HG03457 (cell line): ENCODE results near the gene ENO3.

Experiments used
- ATAC-seq: cut with Tn5 transposase; IDR thresholded peaks from one replicate; pipeline ENCODE4 v1.9.1; 2021; ENCODE audit warnings: moderate number of reproducible peaks; ENCODE audit not compliant: unreplicated experiment

Gene ENO3

DNA sequence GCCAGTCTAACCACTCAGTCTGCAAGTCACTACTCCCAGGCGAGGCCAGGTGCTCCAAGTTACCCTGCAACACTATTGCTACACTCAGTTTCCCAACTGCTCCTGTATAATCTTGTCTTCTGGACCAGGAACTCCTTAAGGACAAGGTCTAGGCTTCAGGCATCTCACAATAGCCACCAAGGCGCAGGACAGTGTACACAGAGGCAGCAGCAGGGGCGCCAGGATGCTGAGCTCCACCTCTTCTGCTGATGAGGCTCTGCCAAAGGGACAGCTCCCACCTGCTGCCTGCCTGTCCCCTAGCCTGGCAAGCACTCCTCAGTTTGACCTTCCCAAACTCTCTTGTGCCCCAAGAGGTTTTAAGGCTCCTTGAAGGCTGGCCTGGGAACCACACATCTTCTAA lies 14.5 kb upstream of the ENO3 start:
- no peak for ATAC-seq

GRCh38 chr17:4937553-4937952 lies 13.4 kb upstream of the ENO3 start:
- ATAC-seq, result no peak

- ATAC-seq, result no peak
These were observed 12.8 kb upstream of the ENO3 start for GRCh38 chr17:4938069-4938491.

DNA sequence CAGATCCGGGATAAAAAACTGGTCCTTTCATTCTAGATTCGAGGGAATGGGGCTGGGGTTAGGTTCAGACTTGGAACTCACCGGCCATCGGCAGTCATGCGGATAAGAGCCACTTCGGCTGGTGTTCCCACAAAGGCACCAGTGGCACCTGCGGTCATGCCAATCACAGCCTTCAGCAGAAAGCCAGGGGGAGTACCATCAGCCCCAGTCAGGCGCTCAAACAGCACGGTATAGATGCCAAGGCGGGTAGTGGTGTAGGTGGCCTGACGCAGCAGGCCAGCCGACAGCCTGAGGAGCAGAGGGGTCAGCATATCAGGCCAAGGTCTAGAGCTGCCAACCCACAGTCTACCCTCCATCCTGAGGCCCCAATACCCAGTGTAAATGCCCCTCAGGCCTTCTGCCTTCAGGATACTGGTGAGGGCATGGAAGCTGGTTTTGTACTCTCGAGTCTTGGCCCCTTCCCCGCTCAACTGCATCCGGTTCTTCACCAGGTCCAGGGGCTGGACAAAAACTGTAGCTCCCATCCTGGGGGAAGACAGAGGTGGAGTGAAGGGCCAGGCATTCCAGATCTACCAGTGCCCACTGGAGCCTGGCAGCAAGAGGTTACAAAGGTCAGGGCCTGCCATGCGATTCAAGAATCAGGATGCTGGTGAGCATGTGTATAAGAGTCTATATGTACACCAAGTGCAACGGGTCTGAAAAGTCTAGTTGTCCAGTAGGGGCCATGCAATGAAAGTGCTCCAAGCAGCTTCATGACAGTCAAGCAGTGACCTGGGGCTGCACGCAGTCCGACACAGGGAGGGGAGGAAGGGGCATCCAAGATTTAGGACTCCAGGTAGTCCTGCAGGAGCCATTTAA lies 12.0 kb upstream of the ENO3 start:
- no peak for ATAC-seq

- ATAC-seq, result peak; percentile 3
These were observed 11.4 kb upstream of the ENO3 start for GRCh38 chr17:4939546-4939795.

DNA sequence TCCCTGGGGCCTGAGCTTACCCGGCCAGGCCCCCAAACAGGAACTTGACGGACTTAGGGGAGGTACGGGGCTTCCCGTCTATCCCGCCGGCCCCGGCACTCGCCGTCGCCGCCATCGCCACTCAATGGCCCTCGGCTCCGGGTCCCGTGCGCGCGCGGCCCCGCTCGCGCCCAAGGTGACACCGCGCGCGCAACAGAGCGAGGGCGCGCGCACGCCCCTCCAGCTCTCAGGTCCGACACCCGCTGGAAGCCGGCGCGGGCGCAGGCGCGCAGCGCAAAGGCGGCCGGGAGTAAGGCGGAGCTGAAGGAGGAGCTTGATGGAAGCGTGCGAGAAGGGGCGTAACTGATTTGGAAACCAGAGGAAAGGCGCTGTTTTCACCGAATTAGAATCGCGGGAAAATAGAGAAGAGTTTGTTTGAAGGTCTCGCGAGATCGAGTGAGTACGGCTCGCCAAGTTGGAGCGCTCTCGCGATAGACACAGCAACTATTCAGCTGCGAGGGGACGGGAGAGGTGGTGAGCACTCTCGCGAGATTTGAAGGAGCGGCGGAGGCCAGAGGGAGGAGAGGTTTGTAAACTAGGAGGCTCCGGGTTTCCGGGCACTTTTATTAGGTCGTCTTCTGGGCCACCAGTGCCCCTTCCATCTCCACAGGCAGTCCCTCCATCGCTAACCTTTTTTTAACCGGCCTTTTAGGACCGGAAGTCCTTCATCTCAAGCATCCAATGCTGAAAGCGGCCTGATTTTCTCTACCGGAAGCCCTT lies 10.9 kb upstream of the ENO3 start, which contains the start of the genes RNF167 and SLC25A11:
RNF167 (plus strand) TSS at position 473 of the 759 bp plus-strand sequence. CDS start 642 bp downstream, outside the sequence.
SLC25A11 (minus strand) TSS at position 251 of the 759 bp plus-strand sequence; CDS start at position 115, 136 bp downstream.
- peak; percentile 49 for ATAC-seq

DNA sequence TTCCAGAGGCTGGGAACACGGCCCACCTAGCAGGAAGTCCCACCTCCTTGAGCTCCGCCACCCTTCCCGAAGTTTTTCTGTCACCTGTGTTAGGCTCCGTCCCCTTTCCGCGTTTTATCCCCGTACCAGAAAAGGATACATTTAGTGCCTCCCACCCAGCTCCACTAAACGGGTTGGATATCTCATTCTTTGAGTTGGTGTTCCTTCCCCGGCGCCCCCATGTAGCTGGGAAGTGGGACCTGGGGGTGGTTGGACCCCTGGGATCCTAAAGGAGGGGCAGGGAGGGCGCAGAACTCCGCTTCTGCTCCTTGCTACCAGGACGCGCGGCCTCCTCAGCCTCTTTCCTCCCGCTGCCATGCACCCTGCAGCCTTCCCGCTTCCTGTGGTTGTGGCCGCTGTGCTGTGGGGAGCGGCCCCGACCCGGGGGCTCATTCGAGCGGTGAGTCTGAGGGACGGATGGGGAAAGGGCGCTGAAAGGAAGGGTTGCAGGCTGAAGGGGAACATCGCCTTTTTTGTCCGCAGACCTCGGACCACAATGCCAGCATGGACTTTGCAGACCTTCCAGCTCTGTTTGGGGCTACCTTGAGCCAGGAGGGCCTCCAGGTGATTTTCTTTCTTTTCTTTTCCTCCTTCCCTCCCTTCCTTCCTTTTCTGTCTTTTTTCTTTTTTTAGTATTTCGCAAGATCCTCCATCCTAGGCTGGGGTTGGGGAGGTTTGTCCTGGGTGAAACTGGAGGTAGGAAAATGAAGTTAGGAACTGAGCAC lies 10.2 kb upstream of the ENO3 start:
- peak; percentile 7 for ATAC-seq

- ATAC-seq, result no peak
These were observed 9.7 kb upstream of the ENO3 start for GRCh38 chr17:4941319-4941610.

- ATAC-seq, result no peak
These were observed 8.0 kb upstream of the ENO3 start for GRCh38 chr17:4942760-4943508.

- no peak for ATAC-seq
These were observed 6.8 kb upstream of the ENO3 start for GRCh38 chr17:4944163-4944553.

- no peak for ATAC-seq
These were observed 6.3 kb upstream of the ENO3 start for GRCh38 chr17:4944554-4945175.

GRCh38 chr17:4945176-4945943 lies 5.6 kb upstream of the ENO3 start:
- no peak for ATAC-seq

- no peak for ATAC-seq
These were observed 5.0 kb upstream of the ENO3 start for GRCh38 chr17:4945944-4946280.

GRCh38 chr17:4946312-4946976 lies 4.5 kb upstream of the ENO3 start:
- ATAC-seq, result no peak

DNA sequence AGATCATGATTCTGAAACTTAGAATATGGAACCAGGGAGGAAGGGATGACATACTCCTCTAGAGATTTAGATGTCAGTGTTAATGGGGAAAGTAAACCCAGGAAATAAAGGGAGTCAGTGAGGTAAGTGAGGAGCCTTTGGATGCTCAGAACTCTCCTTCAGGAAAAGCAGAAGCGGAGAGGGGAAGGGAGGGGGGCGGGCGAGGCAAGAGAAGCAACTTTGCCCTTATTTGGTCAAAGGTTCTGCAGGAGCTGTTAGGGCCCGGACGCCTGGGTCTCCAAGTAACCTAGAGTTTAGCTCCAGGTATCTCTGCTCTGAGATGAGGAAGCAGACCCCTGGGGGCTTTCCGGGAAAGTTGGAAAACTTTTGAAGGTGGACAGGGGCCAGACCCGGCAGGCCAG lies 3.9 kb upstream of the ENO3 start:
- no peak for ATAC-seq

- ATAC-seq, result no peak
These were observed 3.3 kb upstream of the ENO3 start for GRCh38 chr17:4947411-4948165.

DNA sequence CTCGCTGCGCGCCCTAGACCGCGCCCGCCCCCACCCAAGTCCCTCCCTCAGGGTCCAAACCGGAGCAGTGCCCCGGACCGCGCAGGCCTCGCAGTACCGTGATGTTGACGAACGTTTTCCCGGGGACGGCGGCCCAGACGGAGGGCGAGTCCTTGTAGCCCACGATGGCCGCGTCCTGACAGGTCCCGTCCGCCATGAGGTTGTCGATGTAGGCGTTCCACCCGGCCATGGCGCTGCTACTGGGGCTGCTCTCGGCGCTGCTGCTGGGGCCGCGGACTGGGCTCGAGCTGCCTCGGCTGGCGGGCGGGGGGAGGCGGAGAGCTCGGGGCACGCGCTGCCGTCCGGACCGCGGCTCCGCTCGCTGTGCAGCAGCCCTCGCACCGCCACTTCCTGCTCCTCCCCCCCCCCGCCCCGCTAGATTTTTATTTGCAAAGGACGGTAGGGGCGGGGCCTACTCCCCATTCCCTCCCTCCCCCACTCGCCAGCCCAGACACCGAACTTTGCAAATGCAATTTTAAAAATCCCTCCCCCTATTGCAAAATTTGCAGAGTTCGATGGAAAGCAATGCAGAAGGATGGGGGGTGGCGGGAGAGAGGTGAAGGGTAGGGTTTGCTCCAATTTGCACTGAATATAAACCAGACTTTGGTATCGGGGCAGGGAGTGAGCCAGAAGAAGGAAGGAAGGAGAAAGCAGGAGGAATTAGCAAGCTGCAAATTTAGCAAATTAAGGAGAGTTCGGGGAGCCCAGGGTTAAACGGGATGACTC lies 2.6 kb upstream of the ENO3 start, which contains the start of gene PFN1:
PFN1 (minus strand) TSS at position 365 of the 765 bp plus-strand sequence; CDS start at position 229, 136 bp downstream.
- no peak for ATAC-seq

- no peak for ATAC-seq
These were observed 2.0 kb upstream of the ENO3 start for GRCh38 chr17:4948931-4949320.
